Activated CD8-positive, alpha-beta memory T cell treated with anti-CD3 and anti-CD28 coated beads for 4 hours (primary cell): ENCODE results near the gene ACTBL2.
"Not testable (repeated sequence)": the region's sequence is repeated elsewhere in the genome, so short reads cannot be mapped to it uniquely, and the experiment has no call there.

Experiments used
- DNase-seq, 2 donors: peaks; one replicate each; pipeline ENCODE4 v3.0.0-alpha.2; 2020; ENCODE audit warnings: low read depth in 2 of 2

The ACTBL2 gene

DNA sequence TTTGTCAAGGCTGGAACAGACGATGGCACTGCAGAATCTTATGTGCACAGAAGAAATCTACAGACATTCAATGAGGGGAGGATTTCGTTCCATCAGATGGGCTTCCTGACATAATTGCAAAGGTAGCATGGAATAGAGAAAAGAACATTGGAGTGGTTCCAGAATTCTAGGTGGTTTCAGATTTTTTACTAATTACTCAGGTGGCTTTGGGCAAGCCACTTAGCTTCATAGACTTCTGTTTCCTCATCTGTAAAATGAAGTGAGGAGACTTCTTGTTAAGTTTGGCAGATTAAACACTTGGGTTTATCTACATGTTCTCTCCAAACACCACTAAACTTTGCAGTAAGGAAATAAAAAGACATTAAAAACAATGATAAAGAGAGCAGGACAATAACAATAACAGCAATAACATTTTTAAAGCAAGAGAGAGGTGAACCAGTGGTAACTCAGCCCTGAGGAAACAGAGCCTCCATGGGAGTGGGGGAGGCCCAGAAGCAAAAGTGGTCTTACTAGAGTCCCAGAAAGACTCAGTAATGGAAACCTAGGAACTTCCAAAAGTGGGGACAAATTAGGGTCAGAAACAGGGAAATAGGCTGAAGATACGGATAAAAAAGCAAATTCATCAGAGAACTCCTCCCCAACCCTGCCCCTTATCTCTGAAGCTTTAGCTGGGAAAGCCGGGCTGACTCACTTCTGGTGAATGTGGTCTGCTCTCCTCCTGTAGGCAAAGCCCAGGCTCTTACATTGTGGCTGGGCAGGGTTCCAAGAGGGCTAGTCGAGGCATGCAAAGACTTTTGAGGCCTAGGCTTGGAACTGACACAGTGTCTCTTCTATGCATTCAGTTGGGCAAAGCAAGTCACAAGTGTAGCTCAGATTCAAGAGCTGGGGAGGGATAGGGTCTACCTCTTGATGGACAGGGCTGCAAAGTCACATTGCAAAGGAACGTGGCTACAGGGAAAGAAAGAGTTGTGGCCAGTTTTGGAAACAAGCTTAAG lies 11.8 kb upstream of the ACTBL2 start:
- DNase-seq: no peak

DNA sequence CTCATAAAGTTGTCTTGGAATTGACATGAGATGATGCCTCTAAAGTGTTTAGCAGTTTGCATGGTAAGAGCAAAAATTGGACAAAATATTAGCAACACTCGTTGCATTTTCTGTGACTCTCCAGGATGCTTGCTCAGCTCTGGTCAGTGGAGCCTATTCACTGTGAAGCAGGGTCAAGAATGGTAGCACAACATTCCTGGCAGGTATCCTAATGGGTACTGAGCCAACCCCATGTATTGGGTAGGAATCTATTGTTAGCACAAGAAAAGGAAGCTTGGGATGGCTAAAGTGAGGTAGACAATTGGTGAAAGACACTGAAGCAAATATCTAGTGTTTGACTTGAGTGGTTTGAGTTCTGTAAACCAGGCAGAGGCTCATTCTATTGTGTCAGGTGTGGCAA lies 10.4 kb upstream of the ACTBL2 start:
- DNase-seq: no peak

DNA sequence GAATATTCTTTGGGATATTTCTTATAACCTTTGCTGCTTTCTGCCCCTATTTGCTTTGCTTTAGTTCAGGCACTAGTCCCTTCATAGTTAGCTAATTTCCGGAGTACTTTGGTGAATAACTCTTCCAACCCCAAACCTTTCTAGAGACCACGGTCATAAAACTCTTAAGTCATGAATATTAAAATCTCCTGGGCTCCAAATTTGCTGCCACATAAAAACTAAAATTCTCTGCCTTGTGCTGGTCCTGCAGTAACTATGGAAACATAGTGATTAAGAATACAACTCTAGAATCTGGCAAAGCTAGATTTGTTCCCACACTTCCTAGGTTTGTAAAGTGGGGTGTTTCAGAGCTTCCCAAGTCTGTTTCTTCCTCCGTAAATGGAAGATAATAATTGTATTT lies 10.0 kb upstream of the ACTBL2 start:
- DNase-seq: no peak

DNA sequence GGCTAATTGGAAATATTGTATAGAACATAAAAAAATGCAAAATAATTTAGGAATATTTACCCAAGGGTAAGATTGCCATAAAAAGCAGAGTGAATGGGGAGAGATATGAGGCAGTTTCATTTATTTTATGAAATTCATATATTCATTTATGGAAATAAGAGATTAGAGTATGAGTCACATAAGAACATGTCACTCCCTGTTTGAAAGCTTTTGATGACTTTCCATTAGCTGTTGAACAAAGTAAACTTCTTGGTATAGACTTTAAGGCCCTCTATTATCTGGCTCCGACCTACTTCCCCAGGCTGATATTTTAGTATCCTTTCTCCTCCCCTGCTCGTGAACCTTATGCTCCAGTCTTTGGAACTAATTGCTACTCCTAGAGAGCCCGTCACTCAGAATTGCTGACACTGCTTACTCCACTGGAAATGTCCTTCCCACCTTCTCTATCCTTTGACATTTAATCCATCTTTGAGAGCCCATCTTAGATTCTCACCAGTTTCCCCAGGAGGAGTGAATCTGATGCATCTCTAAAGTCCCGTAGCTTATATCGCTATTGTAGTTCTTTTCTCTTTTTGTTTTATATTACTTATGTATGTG lies 8.9 kb upstream of the ACTBL2 start:
- no peak for DNase-seq

DNA sequence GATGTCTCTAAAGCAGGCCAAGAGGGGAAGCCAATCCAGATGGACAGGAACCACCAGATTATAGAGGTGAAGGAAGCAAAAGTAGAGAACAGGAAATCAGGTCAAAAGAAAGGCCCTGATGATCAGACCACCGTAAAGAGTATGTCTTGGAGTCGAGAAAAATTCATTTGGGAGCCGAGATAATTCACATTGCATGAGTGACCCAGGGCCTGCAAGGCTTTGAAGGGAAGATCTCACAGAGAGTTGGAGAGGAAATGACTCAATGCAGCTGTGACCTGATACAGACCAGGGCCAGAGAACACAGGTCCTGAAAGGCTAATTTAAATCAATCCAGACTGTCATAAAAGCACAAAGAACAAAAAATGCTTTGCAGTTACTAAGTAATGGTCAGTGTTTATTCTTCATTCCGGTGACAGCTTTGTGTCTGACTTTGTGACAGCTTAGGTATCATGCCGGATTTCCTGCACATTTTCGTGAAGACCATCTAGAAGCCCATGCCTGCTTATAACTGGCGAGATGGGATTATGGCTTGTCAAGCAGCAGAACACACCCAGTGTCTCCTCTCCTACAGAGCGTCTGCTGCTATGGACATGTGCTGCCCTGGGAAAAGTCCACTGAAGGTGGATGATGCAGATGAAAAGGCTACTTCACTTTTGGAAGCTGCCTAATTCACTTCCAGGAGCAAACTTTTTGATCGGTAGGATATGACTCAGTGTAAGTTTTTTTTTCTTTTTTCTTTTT lies 5.8 kb upstream of the ACTBL2 start:
- no peak for DNase-seq

DNA sequence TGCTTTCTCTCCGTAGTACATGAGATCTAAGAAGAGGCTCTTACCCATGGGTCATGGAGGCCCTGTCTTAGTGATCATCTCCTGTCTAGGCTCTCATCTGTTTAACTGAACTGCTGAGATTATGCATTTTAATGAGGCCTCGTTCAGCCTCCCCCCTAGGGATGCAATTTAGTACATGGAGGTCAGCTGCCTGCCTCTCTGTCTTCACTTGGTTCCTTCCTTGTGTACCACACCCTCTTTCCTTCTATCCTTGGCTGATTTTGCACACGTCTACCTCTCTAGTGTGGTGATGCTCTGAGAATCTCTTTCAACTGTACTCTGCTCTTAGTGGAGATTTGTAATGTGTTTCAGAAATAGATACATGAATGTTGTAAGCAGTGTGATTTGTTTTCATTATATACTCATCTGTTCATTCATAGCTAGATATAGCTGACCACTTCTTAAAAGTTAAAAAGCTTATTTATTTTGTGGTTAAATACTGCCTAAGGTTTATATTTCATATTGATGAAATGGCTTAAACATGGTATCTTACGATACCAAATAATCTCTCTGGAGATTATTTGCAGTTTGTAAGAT lies 3.5 kb upstream of the ACTBL2 start:
- DNase-seq: no peak

DNA sequence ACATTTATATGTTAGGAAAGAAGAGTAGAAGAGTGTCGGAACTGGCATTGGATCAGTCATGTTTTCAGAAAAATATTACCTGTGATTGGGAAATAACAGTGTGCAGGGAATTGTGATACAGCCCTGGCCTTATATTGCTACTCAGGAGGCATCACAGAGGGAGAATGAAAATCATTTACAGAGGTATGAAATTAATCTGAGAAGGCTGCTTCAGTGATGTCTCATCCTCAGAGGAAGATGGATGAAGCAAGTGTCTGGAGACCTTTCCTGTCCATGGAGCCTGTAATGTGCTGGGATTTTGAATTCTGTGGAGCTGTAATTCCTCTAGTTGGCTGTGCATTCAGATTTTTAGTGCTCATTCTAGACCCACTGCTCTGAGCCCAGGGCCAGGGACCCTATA lies 3.8 kb downstream of the ACTBL2 start:
- no peak for DNase-seq

DNA sequence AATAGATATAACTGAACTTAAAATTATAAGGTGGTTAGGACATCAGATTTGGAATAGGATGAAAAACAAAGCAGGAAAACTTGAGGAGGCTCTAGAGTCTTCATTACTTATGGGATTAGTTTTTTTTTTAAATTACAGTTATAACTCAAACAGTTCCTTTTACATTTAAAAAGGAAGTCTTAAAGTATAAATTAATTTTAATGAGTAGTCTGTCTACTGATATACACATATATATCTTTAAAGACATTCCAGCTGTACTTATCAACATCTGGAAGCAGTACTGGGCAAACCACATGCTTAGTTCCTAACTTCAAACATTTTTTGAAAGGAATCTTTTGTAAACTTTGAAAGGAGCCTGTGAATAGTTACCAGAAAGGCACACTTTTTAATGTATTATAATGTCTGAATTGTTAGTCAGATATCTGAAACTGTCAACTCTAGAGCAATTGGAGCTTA lies 6.0 kb downstream of the ACTBL2 start:
- no peak for DNase-seq

DNA sequence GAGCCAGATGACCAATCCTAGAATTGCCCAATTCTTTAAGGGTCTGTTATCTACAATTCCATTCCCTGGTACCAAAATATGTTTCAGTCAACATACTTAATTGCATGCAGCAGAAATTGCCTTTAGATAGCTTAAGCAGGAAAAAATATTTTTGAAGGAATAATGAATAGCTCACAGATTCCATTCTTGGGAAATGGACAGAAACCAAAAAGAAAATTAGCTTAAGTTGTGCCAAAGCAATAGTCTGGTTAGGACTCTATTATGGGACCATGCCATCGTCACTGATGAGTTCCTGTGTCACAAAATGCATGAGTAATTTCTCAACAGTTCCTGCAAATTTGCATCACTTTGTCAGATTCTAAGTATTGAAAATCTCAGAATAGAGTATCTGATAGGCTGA lies 12.3 kb downstream of the ACTBL2 start:
- no peak for DNase-seq

DNA sequence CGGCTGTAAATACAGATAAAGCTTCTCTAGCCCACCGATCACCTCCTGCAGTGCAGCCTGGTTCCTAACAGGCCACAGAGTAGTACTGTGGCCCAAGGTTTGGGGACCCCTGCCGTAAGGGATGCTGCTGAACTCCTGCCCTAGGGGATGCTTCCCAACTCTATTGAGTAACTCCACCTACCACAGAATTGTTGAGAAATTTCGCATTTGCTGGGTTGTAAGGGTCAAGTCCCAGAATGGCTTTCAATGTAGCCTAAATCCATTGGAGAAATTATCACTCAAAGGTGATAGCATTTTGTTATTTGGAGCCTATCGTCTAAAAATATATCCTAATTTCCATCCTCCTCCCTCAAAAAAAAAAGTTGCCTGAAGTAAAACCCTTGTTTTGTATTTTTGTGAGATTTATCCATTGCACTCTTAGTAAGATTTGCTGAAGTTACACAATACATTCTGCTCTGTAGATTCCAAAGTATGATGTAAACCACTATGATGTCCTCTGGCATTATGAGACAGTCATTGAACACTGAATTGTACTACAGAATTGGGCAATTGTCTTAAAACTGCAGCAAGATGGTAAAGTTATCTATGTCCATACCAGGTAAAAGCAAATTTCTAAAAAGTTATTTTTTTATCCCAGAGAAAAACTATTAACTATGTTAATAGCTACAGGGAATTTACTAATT lies 14.0 kb downstream of the ACTBL2 start:
- no peak for DNase-seq

DNA sequence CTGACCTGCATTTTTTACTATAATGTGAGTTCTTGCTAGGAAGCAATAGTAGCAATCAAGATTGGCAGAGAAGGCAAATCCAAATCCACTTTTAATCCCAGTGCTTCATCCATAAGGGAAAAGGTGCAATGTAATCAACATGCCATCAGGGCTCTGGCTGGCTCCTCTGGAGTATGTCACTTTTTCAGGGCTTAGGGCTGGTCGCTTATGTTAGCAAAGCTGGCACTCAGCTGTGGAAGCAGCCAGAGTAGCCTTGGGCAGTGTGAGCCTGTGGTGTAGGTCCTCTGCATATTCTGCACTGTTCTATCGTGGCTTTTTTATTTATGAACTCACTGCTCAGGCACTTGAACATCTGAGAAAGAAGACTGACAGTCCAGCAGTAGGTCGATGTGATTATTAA lies 16.1 kb downstream of the ACTBL2 start:
- no peak for DNase-seq

DNA sequence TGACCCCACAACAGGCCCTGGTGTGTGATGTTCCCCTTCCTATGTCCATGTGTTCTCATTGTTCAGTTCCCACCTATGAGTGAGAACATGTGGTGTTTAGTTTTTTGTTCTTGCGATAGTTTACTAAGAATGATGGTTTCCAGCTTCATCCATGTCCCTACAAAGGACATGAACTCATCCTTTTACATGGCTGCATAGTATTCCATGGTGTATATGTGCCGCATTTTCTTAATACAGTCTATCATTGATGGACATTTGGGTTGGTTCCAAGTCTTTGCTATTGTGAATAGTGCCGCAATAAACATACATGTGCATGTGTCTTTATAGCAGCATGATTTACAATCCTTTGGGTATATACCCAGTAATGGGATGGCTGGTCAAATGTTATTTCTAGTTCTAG lies 22.6 kb downstream of the ACTBL2 start:
- DNase-seq: not testable (repeated sequence)

DNA sequence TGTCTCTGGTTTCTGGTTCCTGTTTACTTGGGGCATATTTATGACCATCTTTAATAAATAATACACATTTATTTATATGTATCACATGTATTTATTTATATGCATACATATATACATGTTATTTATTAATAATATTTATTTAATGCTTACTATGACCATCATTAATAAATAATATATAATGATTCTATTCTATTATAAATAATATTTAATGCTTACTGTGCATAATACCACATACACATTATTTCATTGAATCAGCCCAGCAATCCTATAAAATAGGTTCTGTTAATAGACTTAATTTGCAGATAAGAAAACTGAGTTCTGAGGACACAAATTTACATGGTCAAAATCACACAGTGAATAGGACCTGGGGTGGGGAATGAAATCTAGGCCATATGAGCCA lies 24.2 kb downstream of the ACTBL2 start:
- DNase-seq: no peak

DNA sequence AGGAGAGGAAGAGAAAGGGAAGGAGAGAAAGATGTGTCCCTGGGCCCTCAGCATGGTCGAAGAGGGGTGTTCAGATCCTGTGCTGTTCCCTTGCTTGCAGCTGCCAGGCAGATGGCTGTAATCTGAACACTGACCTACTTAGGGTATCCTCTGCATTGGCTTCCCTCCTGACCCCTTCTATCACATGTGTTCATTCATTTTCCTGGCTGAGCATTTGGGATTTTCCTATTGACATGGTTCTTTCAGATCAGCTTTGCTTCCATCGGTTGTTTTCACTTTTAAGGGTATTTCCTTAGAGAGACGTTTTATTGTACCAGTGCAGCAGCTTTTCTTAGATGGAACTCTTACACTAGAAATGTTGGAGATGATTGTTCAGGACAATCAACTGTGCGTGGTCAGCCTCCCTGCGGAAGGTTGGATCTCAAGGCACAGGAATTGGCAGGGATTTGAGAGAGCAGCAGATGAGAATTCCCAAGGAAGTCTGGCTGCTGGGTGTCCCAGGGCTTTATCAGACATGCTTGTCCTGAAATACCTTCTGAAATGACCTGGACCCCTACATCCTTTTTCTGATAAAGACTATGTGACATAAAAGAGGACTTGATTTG lies 26.0 kb downstream of the ACTBL2 start:
- no peak for DNase-seq

DNA sequence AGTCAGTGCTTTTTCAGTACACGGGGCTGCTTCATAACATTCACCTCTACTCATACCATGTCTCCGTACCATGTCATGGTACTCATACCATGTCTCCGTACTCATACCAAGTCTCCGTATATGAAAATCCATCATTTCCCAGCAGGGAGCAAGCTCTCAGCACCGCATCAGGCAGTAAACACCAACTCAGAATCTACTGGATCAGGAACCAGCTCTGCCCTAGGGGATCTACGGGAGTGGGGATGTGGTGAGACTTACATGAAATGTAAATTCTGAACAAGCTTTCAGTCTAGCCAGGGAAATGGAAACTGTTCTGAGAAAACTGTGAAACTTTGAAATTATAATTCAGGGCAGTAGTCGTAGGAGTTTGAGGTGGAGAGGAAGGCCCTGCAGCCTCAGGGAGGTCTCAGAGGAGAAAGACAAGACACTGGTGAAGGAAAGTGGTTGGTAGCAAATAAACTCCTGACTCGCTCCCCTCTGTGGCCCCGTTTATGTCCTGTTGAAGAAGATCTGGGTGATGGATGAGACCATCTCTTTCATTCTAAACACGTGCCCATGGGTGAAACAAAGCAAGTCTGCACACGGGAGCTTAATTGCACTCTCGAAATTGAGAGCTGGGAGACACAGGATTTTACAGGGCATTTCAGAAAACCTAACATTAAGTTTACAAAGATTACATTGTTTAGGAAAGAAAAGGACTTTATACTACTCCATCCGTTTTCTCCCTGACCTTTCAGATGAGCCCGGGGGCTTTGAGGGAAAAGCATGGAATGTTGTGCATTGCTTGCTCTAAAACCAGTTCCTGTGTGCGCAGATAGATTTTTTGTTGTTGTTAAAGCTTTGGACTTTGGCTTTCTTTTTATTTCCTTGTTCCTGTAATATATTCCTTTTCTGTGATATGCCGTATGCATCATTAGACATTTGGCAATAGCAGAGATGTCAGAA lies 26.8 kb downstream of the ACTBL2 start:
- no peak for DNase-seq

DNA sequence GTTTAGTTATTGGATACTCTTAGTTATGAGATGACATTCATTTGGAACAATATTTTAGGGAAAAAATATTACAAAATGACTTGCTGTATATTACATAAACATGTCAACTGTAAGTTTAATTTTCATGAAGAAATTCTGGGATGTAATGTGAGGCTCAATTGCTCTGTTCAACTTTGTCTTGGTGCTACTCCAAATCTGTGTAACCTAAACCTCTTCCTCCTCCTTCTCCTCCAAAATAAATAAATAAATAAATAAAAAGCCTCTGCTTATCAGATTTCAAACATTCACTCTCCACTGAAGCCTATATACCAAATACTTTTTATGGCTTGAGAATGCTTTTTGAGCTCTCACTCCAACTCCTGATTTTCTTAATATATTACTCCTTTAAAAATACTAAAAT lies 27.7 kb downstream of the ACTBL2 start:
- no peak for DNase-seq

DNA sequence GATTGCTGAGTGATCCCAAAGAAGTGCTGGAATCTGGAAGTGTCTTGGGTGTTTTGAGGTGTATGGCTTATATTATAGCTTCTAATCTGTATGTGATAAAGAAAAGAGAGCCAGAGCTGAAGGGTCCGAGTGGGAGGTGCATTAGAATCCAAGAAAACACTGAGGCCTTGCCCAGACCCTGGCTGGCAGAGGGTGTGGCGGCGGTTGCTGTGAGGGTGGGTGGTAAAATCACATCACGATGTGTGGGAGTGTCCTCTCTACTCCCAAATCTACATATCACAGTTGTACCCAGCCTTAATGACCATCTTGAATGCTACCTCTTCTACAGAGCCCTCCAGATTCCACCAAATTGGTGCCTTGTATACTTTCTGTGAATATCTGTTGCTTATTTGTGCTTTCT lies 28.9 kb downstream of the ACTBL2 start:
- DNase-seq: no peak

DNA sequence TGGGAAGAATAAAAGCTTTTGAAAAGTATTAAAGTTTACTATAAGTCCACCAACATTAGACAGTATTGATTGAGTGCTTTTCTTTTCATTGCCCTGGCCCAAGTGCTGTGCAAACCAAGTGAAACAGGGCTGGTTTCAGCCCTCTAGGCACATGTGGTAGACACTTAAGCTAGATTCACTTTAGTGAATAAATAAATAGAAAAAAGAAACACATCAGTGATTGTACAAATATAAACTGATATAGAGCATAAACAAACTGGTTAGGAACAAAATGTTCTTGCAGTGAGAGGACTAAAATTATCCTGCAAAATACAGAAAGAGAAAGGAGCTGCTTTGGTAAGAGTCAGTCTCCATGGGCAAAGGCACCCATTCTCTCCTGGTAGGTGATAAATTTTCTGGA lies 29.7 kb downstream of the ACTBL2 start:
- DNase-seq: no peak

DNA sequence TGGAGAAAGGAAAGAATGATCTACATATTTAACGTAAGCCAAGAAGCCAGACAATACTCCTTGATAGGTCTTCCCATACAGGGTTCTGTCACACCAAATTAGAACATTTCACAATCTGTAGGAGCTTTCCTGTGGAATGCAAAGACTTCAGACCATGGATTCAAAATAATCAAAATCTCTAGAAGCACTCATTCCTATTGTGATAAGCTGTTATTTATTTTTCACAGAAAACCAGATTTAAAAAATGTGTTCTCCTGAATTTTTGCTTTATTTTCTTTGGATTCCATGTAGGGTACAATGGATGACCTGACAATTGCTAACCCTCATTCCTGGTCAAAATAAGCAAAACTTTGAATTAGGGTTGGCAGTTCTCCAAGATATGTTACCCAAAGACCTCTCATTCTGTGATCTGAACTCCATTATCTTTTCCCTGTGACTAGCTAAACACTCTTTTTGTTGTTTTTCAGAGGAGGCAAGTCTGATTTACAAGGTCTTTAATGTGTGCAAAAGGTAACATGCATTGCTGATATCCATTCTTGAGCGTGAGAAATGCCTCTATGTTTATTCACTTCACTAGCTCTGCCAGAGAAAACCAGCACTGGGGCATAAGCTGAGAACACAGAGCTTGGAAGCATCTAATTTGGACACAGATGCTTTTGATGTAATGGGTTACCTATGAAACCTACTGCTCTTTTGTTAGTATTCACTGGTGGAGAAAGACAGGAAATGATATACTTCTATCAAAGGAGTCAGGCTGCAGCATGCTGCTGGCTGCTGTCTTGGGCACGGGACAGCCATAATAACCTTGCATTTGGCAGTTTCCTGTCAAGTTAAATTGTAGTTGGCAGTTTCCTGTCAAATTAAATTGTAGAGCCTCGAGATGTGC lies 31.4 kb downstream of the ACTBL2 start:
- no peak for DNase-seq
